Ovary (tissue), 9 donors: Measurements from ENCODE around the gene KIF5B. TPM values are rescaled to one million over a fixed set of nuclear protein-coding genes. Genes with fewer than 3 reads are reported as not detected.

Experiments
- DNase-seq, 5 donors: peaks; one replicate each; pipeline ENCODE4 v3.0.0-alpha.2; 2019 to 2020
- H3K27ac ChIP-seq, 2 donors: fragments of 200-600 bp; one replicate each; pipeline versions ENCODE4 v1.5.1 to v1.8.0; 2019 to 2022
- H3K27me3 ChIP-seq: fragments of 200-600 bp; one replicate; pipeline ENCODE4 v1.8.0; 2022
- H3K36me3 ChIP-seq: fragments of 200-600 bp; sonication (generic); one replicate; pipeline ENCODE4 v1.5.1; 2019
- H3K4me1 ChIP-seq: one replicate; pipeline ENCODE4 v1.8.1; 2013; ENCODE audit warnings: mild to moderate bottlenecking, moderate library complexity; ENCODE audit not compliant: insufficient read depth
- H3K4me3 ChIP-seq: fragments of 200-600 bp; sonication (generic); one replicate; pipeline ENCODE4 v1.5.1; 2017
- H3K9me3 ChIP-seq, 2 donors: fragments of 200-600 bp in 1 of 2; sonication (generic) in 1 of 2; one replicate each; pipeline versions ENCODE4 v1.5.1 to v1.8.1; 2013 to 2019; ENCODE audit warnings: mild to moderate bottlenecking in 1 of 2, moderate library complexity in 1 of 2
- CTCF ChIP-seq, 3 donors: fragments of 450-650 bp in 2 of 3; fragments of 200-600 bp in 1 of 3; IDR thresholded peaks; one replicate each; pipeline versions ENCODE4 v1.5.1 to v1.8.0; 2016 to 2022; ENCODE audit warnings: antibody characterized with exemption in 3 of 3, mild to moderate bottlenecking in 1 of 3
- EP300 ChIP-seq: sonication (generic); formaldehyde crosslinking; IDR thresholded peaks from one replicate; pipeline ENCODE4 v1.6.1; 2017; ENCODE audit warnings: antibody characterized with exemption
- POLR2A ChIP-seq: fragments of 450-650 bp; IDR thresholded peaks from one replicate; pipeline ENCODE4 v1.6.1; 2017; ENCODE audit warnings: antibody characterized with exemption, mild to moderate bottlenecking, moderate library complexity
- WGBS, 3 donors: extraction: QIAGEN DNeasy Blood & Tissue Kit in 1 of 3; methylation state at CpG; one replicate each; pipeline versions ENCODE4 v1.1.5 to v1.1.7; 2013 to 2017; 5-methylcytosine and 5-hydroxymethylcytosine counted together
- intact Hi-C, 4 donors: fragments of 100-400 bp; cut with DNase I; formaldehyde crosslinking; loops; one replicate each; pipeline versions ENCODE4 v1.11.0 to v1.15.1; 2022 to 2023
- polyA plus RNA-seq, 2 donors: library from polyadenylated mRNA; stranded (reverse); fragments of 200-250 nt in 1 of 2; fragments of 350-450 nt in 1 of 2; fragmentation: Illumina TruSeq in 1 of 2; extraction: RNeasy Lipid Tissue Mini Kit (QIAGEN cat#74804) in 1 of 2; gene quantifications; one replicate each; pipeline ENCODE4 v1.2.3, GENCODE V29; 2013 to 2014
- total RNA-seq, 7 donors: library from RNA; depleted of rRNA in 2 of 7; stranded (reverse); fragments of >200 nt in 2 of 7; fragmentation: NEBNext Ultra II Directional in 3 of 7; extraction: Animal tissue kit (Norgen Biotek cat#: 25700) in 3 of 7; gene quantifications; one replicate each; pipeline versions ENCODE4 v1.1.0 to v1.2.4, GENCODE V29; 2016 to 2023
- donor health status: DM: no; HTN: no; CAD: no; lungs with moderate emphysema.
- donor health status: DM: no; HTN: no; CAD: no.
- donor health status: Bipolar disorder and iron deficiency.
- donor health status: DM: yes; HTN: yes; CAD: no.
- donor health status: DM: no; HTN: no; CAD: no.
- donor health status: DM: yes; HTN: yes; CAD: no.

KIF5B gene
- total and polyA plus RNA-seq, 9 donors = 29.0 to 95.8 (median 62.3) TPM

GRCh38 chr10:32033171-32033570 is 23.1 kb downstream of the KIF5B start:
- Histone ChIP-seq H3K27ac (no peak overlapping the region), H3K9me3 (no peaks in the 10 kb centered on the region), H3K27me3 (no peaks in the 10 kb centered on the region), H3K4me1 (no peaks in the 10 kb centered on the region), H3K36me3 (no peaks in the 10 kb centered on the region), H3K4me3 (no peak overlapping the region)
- no peak for TF ChIP-seq EP300
- no peak for TF ChIP-seq CTCF (IDR thresholded peaks at IDR 0.05)
- TF ChIP-seq POLR2A = no peak
- intact Hi-C loops = no loop called here
- WGBS, 3 donors = 84 to 96% (median 86%) methylated on average over 5 of the region's 5 CpGs
- DNase-seq = no peak

GRCh38 chr10:32031920-32032319 is 24.3 kb downstream of the KIF5B start:
- no peak for DNase-seq
- Histone ChIP-seq H3K27me3 (no peaks in the 10 kb centered on the region), H3K4me3 (no peak overlapping the region), H3K9me3 (no peaks in the 10 kb centered on the region), H3K4me1 (no peaks in the 10 kb centered on the region), H3K36me3 (no peaks in the 10 kb centered on the region), H3K27ac (no peak overlapping the region)
- intact Hi-C loops = no loop called here
- WGBS, 3 donors = 89 to 93% (median 91%) methylated on average over 4 of the region's 4 CpGs
- TF ChIP-seq POLR2A = no peak
- TF ChIP-seq EP300 = no peak
- no peak for TF ChIP-seq CTCF (IDR thresholded peaks at IDR 0.05)

GRCh38 chr10:32031424-32031823 is 24.8 kb downstream of the KIF5B start:
- no peaks in the 10 kb centered on the region for H3K27me3 ChIP-seq
- TF ChIP-seq CTCF (IDR thresholded peaks at IDR 0.05) = no peak
- no peak for TF ChIP-seq POLR2A
- no peak for TF ChIP-seq EP300
- no peaks in the 10 kb centered on the region for H3K4me1 ChIP-seq
- no peaks in the 10 kb centered on the region for H3K36me3 ChIP-seq
- no peak overlapping the region for H3K4me3 ChIP-seq
- intact Hi-C loops = no loop called here
- no peak for DNase-seq
- no peaks in the 10 kb centered on the region for H3K9me3 ChIP-seq
- H3K27ac ChIP-seq = no peak overlapping the region
- WGBS, 3 donors = 93 to 97% (median 96%) methylated on average over 6 of the region's 6 CpGs

GRCh38 chr10:32028710-32029109 is 27.5 kb downstream of the KIF5B start:
- H3K27me3 ChIP-seq = no peaks in the 10 kb centered on the region
- intact Hi-C loops = no loop called here
- H3K27ac ChIP-seq = no peak overlapping the region
- H3K4me3 ChIP-seq = no peak overlapping the region
- H3K36me3 ChIP-seq = no peaks in the 10 kb centered on the region
- WGBS, 3 donors = 14 to 38% (median 21%) methylated on average over 1 of the region's 1 CpG
- TF ChIP-seq CTCF (IDR thresholded peaks at IDR 0.05) (no peak), EP300 (no peak), POLR2A (no peak)
- no peaks in the 10 kb centered on the region for H3K9me3 ChIP-seq
- no peak for DNase-seq
- no peaks in the 10 kb centered on the region for H3K4me1 ChIP-seq

- 64 to 75% (median 65%) methylated on average over 1 of the region's 1 CpG for WGBS, 3 donors
- Histone ChIP-seq H3K27me3 (no peaks in the 10 kb centered on the region), H3K4me1 (no peaks in the 10 kb centered on the region), H3K4me3 (no peak overlapping the region), H3K27ac (no peak overlapping the region), H3K9me3 (no peaks in the 10 kb centered on the region), H3K36me3 (no peaks in the 10 kb centered on the region)
- no peak for DNase-seq
- intact Hi-C loops = no loop called here
- TF ChIP-seq CTCF (IDR thresholded peaks at IDR 0.05) (no peak), POLR2A (no peak), EP300 (no peak)
These were observed 33.0 kb downstream of the KIF5B start for GRCh38 chr10:32023264-32023663.
